Neural progenitor cell (in vitro differentiated cells): Measurements from ENCODE around the gene KRT2. TPM values are rescaled to one million over a fixed set of nuclear protein-coding genes. Genes with fewer than 3 reads are reported as not detected.

Experiments used
- DNase-seq: peaks from one replicate; pipeline ENCODE4 v3.0.0-alpha.2; 2016; ENCODE audit warnings: low spot score
- H2AFZ ChIP-seq: fragments of 200-600 bp; sonication (generic); replicated peaks from 2 replicates; pipeline ENCODE4 v1.6.1; 2016; ENCODE audit warnings: antibody characterized with exemption
- H3F3A ChIP-seq: fragments of 200-600 bp; sonication (generic); 2 replicates; pipeline ENCODE4 v1.6.1; 2016; ENCODE audit warnings: antibody characterized with exemption, low read depth
- H3K27ac ChIP-seq: fragments of 200-600 bp; sonication (generic); 2 replicates; pipeline ENCODE4 v1.5.1; 2016; ENCODE audit warnings: mild to moderate bottlenecking
- H3K27me3 ChIP-seq: fragments of 200-600 bp; sonication (generic); 2 replicates; pipeline ENCODE4 v1.6.1; 2016; ENCODE audit warnings: mild to moderate bottlenecking, moderate library complexity
- H3K36me3 ChIP-seq: fragments of 200-600 bp; sonication (generic); 2 replicates; pipeline ENCODE4 v1.5.1; 2016
- H3K4me1 ChIP-seq: fragments of 200-600 bp; sonication (generic); 2 replicates; pipeline ENCODE4 v1.6.1; 2016; ENCODE audit warnings: mixed run types
- H3K4me2 ChIP-seq: fragments of 200-600 bp; sonication (generic); 2 replicates; pipeline ENCODE4 v1.6.1; 2016
- H3K4me3 ChIP-seq: fragments of 200-600 bp; sonication (generic); 2 replicates; pipeline ENCODE4 v1.5.1; 2016
- H3K79me2 ChIP-seq: fragments of 200-600 bp; sonication (generic); 2 replicates; pipeline ENCODE4 v1.6.1; 2016; ENCODE audit warnings: low read depth
- H3K9ac ChIP-seq: fragments of 200-600 bp; sonication (generic); 2 replicates; pipeline ENCODE4 v1.6.1; 2016
- H3K9me3 ChIP-seq: fragments of 200-600 bp; sonication (generic); 2 replicates; pipeline ENCODE4 v1.5.1; 2016; ENCODE audit warnings: low read depth
- H4K20me1 ChIP-seq: fragments of 200-600 bp; sonication (generic); 2 replicates; pipeline ENCODE4 v1.6.1; 2016; ENCODE audit warnings: low read depth
- H3K27ac Mint-ChIP-seq: 3 replicates; pipeline ENCODE4 v1.8.0; 2021; ENCODE audit warnings: mixed read lengths
- H3K27me3 Mint-ChIP-seq: 2 replicates; pipeline ENCODE4 v1.8.0; 2022; ENCODE audit warnings: low read depth, mild to moderate bottlenecking, inconsistent platforms, moderate library complexity, mixed read lengths; ENCODE audit not compliant: insufficient read depth
- H3K36me3 Mint-ChIP-seq: 3 replicates; pipeline ENCODE4 v1.8.0; 2021; ENCODE audit warnings: mixed read lengths
- H3K4me1 Mint-ChIP-seq: 3 replicates; pipeline ENCODE4 v1.8.0; 2021; ENCODE audit warnings: mixed read lengths
- H3K4me3 Mint-ChIP-seq: 3 replicates; pipeline ENCODE4 v1.8.0; 2021; ENCODE audit warnings: mild to moderate bottlenecking, moderate library complexity, mixed read lengths
- H3K9me3 Mint-ChIP-seq: 3 replicates; pipeline ENCODE4 v1.8.0; 2020; ENCODE audit warnings: mixed read lengths
- CTCF ChIP-seq: fragments of 200-600 bp; sonication (generic); IDR thresholded peaks from 2 replicates; pipeline ENCODE4 v1.5.1; 2017; ENCODE audit warnings: antibody characterized with exemption, mild to moderate bottlenecking
- EZH2 ChIP-seq: fragments of 200-600 bp; sonication (generic); IDR thresholded peaks from 2 replicates; pipeline ENCODE4 v1.6.1; 2017; ENCODE audit warnings: antibody characterized with exemption, mild to moderate bottlenecking, moderate library complexity
- EZH2phosphoT487 ChIP-seq: fragments of 200-600 bp; sonication (generic); IDR thresholded peaks from 2 replicates; pipeline ENCODE4 v1.6.1; 2017; ENCODE audit warnings: antibody characterized with exemption
- total RNA-seq: library from RNA; depleted of rRNA; stranded (reverse); fragments of >200 nt; gene quantifications from 2 replicates; pipeline ENCODE4 v1.2.3, GENCODE V29; 2015; ENCODE audit warnings: low replicate concordance

The KRT2 gene
- total RNA-seq, 1 donor from 2014 or later = not detected

- Mint-ChIP-seq H3K27ac (no peak overlapping the region), H3K4me3 (no peak overlapping the region), H3K4me1 (no peaks in the 10 kb centered on the region), H3K36me3 (no peaks in the 10 kb centered on the region), H3K9me3 (no peaks in the 10 kb centered on the region), H3K27me3 (peaks cover 6% of the 10 kb centered on the region)
- Histone ChIP-seq H4K20me1 (no peaks in the 10 kb centered on the region), H3K27ac (no peak overlapping the region), H3K4me3 (no peak overlapping the region), H3K36me3 (no peaks in the 10 kb centered on the region), H3K27me3 (no peaks in the 10 kb centered on the region), H3K9me3 (no peaks in the 10 kb centered on the region), H3F3A (no peaks in the 10 kb centered on the region), H3K79me2 (no peaks in the 10 kb centered on the region), H3K9ac (no peak overlapping the region), H3K4me2 (no peak overlapping the region), H3K4me1 (no peaks in the 10 kb centered on the region), H2AFZ (no peak overlapping the region)
- DNase-seq = no peak
- TF ChIP-seq CTCF = no peak
- TF ChIP-seq EZH2phosphoT487 = no peak
- TF ChIP-seq EZH2 = no peak
These were observed 47.2 kb downstream of the KRT2 start for GRCh38 chr12:52604859-52605258.

GRCh38 chr12:52603314-52603713 lies 48.7 kb downstream of the KRT2 start:
- Histone ChIP-seq H3K4me1 (no peaks in the 10 kb centered on the region), H3K27me3 (peaks cover 12% of the 10 kb centered on the region), H3K36me3 (no peaks in the 10 kb centered on the region), H3K9me3 (no peaks in the 10 kb centered on the region), H3K9ac (no peak overlapping the region), H3F3A (no peaks in the 10 kb centered on the region), H4K20me1 (no peaks in the 10 kb centered on the region), H3K27ac (no peak overlapping the region), H3K79me2 (no peaks in the 10 kb centered on the region), H2AFZ (no peak overlapping the region), H3K4me3 (no peak overlapping the region), H3K4me2 (no peak overlapping the region)
- no peak overlapping the region for H3K4me3 Mint-ChIP-seq
- peaks cover 7% of the 10 kb centered on the region for H3K27me3 Mint-ChIP-seq
- TF ChIP-seq EZH2 = no peak
- no peak for TF ChIP-seq CTCF
- no peak for TF ChIP-seq EZH2phosphoT487
- no peaks in the 10 kb centered on the region for H3K36me3 Mint-ChIP-seq
- H3K27ac Mint-ChIP-seq = no peak overlapping the region
- H3K9me3 Mint-ChIP-seq = no peaks in the 10 kb centered on the region
- H3K4me1 Mint-ChIP-seq = no peaks in the 10 kb centered on the region
- no peak for DNase-seq

- Mint-ChIP-seq H3K4me1 (no peaks in the 10 kb centered on the region), H3K36me3 (no peaks in the 10 kb centered on the region), H3K27me3 (peaks cover 7% of the 10 kb centered on the region), H3K4me3 (no peak overlapping the region), H3K9me3 (no peaks in the 10 kb centered on the region), H3K27ac (no peak overlapping the region)
- H3K4me2 ChIP-seq = no peak overlapping the region
- no peak overlapping the region for H3K27ac ChIP-seq
- no peak for TF ChIP-seq EZH2
- no peak for TF ChIP-seq EZH2phosphoT487
- TF ChIP-seq CTCF = no peak
- H3K9ac ChIP-seq = no peak overlapping the region
- no peaks in the 10 kb centered on the region for H3K36me3 ChIP-seq
- H3K27me3 ChIP-seq = peaks cover 18% of the 10 kb centered on the region
- H3K9me3 ChIP-seq = no peaks in the 10 kb centered on the region
- no peak overlapping the region for H3K4me3 ChIP-seq
- no peaks in the 10 kb centered on the region for H3K4me1 ChIP-seq
- no peaks in the 10 kb centered on the region for H3F3A ChIP-seq
- H3K79me2 ChIP-seq = no peaks in the 10 kb centered on the region
- no peaks in the 10 kb centered on the region for H4K20me1 ChIP-seq
- DNase-seq = no peak
- no peak overlapping the region for H2AFZ ChIP-seq
These were observed 49.5 kb downstream of the KRT2 start for GRCh38 chr12:52602552-52602951.

- Histone ChIP-seq H3K36me3 (no peaks in the 10 kb centered on the region), H3K4me1 (no peaks in the 10 kb centered on the region), H3K9ac (no peak overlapping the region), H3K27ac (no peak overlapping the region), H3K9me3 (no peaks in the 10 kb centered on the region), H2AFZ (no peak overlapping the region), H3K79me2 (no peaks in the 10 kb centered on the region), H3K4me3 (no peak overlapping the region), H3K27me3 (peaks cover 25% of the 10 kb centered on the region), H3K4me2 (no peak overlapping the region), H3F3A (no peaks in the 10 kb centered on the region), H4K20me1 (no peaks in the 10 kb centered on the region)
- Mint-ChIP-seq H3K9me3 (no peaks in the 10 kb centered on the region), H3K4me3 (peak overlapping the region; percentile 20), H3K36me3 (no peaks in the 10 kb centered on the region), H3K27ac (no peak overlapping the region), H3K27me3 (peaks cover 4% of the 10 kb centered on the region), H3K4me1 (no peaks in the 10 kb centered on the region)
- no peak for DNase-seq
- TF ChIP-seq CTCF = no peak
- TF ChIP-seq EZH2phosphoT487 = no peak
- no peak for TF ChIP-seq EZH2
These were observed 50.3 kb downstream of the KRT2 start for GRCh38 chr12:52601671-52602070.
